Activated naive CD4-positive, alpha-beta T cell treated with anti-CD3 and anti-CD28 coated beads, Interleukin-2, amount 50 U/mL, for 24 hours (primary cell): ENCODE measurements around the gene PAIP2.
"Not testable (repeated sequence)": the region's sequence is repeated elsewhere in the genome, so short reads cannot be mapped to it uniquely, and the experiment has no call there.

Experiments
- H3K27ac Mint-ChIP-seq: one replicate; pipeline ENCODE4 v1.8.0; 2021; ENCODE audit warnings: mild to moderate bottlenecking, mixed read lengths
- H3K27me3 Mint-ChIP-seq: one replicate; pipeline ENCODE4 v1.8.0; 2021; ENCODE audit warnings: mixed read lengths
- H3K36me3 Mint-ChIP-seq: one replicate; pipeline ENCODE4 v1.8.0; 2021; ENCODE audit warnings: mixed read lengths
- H3K4me1 Mint-ChIP-seq: one replicate; pipeline ENCODE4 v1.8.0; 2021; ENCODE audit warnings: mixed read lengths
- H3K4me3 Mint-ChIP-seq: one replicate; pipeline ENCODE4 v1.8.0; 2021; ENCODE audit warnings: mild to moderate bottlenecking, mixed read lengths
- H3K9me3 Mint-ChIP-seq: one replicate; pipeline ENCODE4 v1.8.0; 2021; ENCODE audit warnings: mixed read lengths

Gene PAIP2

DNA sequence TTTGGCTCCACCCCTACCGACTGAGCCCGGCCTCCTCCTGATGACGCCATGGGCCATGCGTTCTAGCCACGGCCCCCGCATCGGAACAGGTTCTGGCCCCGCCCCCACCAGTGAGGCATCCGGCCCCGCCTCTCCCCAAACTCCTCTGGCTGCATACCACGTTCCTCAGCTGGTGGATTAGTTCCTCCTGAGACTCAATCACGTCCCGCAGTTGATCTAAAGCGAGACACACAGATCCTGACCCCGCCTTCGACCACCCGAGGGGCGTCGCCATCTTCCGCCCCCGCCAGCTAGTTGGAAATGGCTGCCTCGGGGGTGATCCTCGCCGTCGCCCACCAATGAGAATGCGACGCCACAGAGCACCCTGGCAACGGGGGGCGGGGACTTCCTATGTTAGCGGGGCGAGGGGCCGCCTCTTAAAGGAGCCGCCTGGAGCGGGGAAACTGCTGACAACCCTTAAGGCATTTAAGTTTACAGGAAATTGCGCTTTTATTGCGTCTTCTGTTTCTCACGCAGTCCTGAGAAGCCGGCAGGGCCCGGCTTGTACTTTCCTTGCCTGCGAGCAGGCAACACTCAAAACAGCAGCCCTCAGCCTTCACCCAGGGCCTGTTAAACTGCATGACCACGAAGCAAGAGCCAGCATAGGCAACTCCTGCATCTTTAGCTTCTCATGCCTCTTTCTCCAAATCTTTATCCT is 62.3 kb downstream of the PAIP2 start, which contains the start of gene SPATA24:
SPATA24 (minus strand) TSS at position 303 of the 697 bp plus-strand sequence; CDS start at position 274, 29 bp downstream.
- H3K4me1 Mint-ChIP-seq, result peaks cover 34% of the 10 kb centered on the region
- H3K27ac Mint-ChIP-seq, result peak within 1 kb of the TSS; percentile 99
- H3K36me3 Mint-ChIP-seq, result no peaks in the 10 kb centered on the region
- no peaks in the 10 kb centered on the region for H3K27me3 Mint-ChIP-seq
- H3K9me3 Mint-ChIP-seq, result no peaks in the 10 kb centered on the region
- H3K4me3 Mint-ChIP-seq, result peak within 1 kb of the TSS; percentile 94

DNA sequence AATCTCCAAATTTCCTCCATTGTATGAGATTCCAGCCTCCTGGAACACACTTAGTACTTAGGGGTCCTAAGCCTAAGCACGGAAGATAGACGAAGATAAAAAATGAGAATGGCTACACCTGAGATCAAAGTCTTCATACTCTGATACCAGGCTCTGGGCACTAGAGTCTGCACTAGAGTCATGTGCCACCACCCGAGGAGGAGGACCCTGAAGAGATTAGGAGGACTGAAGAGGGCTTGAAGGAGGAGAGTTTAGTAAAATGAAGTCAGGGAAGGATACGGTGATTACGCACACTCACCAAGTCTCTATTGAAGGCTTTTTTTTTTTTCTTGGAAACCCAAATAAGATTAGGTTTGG is 62.8 kb downstream of the PAIP2 start:
- H3K4me1 Mint-ChIP-seq, result peaks cover 34% of the 10 kb centered on the region
- no peaks in the 10 kb centered on the region for H3K9me3 Mint-ChIP-seq
- peak overlapping the region; percentile 94 for H3K4me3 Mint-ChIP-seq
- no peaks in the 10 kb centered on the region for H3K36me3 Mint-ChIP-seq
- no peaks in the 10 kb centered on the region for H3K27me3 Mint-ChIP-seq
- H3K27ac Mint-ChIP-seq, result peak overlapping the region; percentile 99

GRCh38 chr5:139406963-139407362 is 65.3 kb downstream of the PAIP2 start:
- no peaks in the 10 kb centered on the region for H3K36me3 Mint-ChIP-seq
- no peaks in the 10 kb centered on the region for H3K27me3 Mint-ChIP-seq
- H3K27ac Mint-ChIP-seq, result no peak overlapping the region
- H3K4me1 Mint-ChIP-seq, result peaks cover 34% of the 10 kb centered on the region
- H3K9me3 Mint-ChIP-seq, result no peaks in the 10 kb centered on the region
- no peak overlapping the region for H3K4me3 Mint-ChIP-seq

DNA sequence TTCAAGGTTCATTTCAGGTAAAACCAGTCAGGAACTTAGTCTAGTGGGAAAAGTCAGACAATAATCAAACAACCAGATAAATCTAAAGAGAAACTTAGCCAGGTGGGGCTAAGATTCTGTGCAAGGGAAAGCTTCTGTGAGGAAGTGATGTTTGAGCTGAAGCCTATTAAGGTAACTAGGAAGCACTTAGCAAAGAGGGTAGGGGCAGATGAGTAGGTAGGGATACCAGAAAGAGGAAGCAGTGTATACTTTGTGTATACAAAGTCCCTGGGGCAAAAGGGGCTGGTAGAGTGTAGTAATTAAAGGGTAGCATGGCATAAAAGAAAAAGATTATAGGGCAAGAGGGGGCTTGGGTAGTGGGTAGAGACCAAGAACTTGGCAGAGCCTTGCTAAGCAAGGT is 65.9 kb downstream of the PAIP2 start:
- Mint-ChIP-seq H3K4me1 (peaks cover 32% of the 10 kb centered on the region), H3K27ac (peak overlapping the region; percentile 43), H3K36me3 (no peaks in the 10 kb centered on the region), H3K4me3 (no peak overlapping the region), H3K9me3 (no peaks in the 10 kb centered on the region), H3K27me3 (no peaks in the 10 kb centered on the region)

DNA sequence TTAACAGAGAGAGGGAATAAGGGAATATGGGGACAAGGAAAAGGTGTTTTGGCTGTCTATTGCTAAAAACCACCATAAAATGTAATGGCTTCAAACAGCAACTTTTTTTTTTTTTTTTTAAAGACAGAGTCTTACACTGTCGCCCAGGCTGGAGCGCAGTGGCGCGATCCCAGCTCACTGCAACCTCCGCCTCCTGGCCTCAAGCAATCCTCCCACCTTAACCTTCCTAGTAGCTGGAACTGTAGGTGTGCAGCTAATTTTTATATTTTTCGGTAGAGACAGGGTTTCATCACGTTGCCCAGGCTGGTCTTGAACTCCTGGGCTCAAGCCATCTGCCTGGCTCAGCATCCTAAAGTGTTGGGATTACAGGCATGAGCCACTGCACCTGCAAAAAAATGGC is 66.5 kb downstream of the PAIP2 start:
- H3K4me1 Mint-ChIP-seq, result peaks cover 25% of the 10 kb centered on the region
- no peak overlapping the region for H3K4me3 Mint-ChIP-seq
- H3K27ac Mint-ChIP-seq, result peak overlapping the region; percentile 75
- H3K27me3 Mint-ChIP-seq, result no peaks in the 10 kb centered on the region
- H3K36me3 Mint-ChIP-seq, result no peaks in the 10 kb centered on the region
- no peaks in the 10 kb centered on the region for H3K9me3 Mint-ChIP-seq

GRCh38 chr5:139409116-139409515 is 67.5 kb downstream of the PAIP2 start:
- H3K4me3 Mint-ChIP-seq, H3K36me3 Mint-ChIP-seq, H3K9me3 Mint-ChIP-seq, H3K27me3 Mint-ChIP-seq, H3K27ac Mint-ChIP-seq: not testable (repeated sequence)
- peaks cover 24% of the 10 kb centered on the region for H3K4me1 Mint-ChIP-seq

GRCh38 chr5:139410121-139410992 is 68.7 kb downstream of the PAIP2 start:
- Mint-ChIP-seq H3K27me3 (no peaks in the 10 kb centered on the region), H3K4me3 (no peak overlapping the region), H3K27ac (no peak overlapping the region), H3K4me1 (peaks cover 30% of the 10 kb centered on the region), H3K9me3 (no peaks in the 10 kb centered on the region), H3K36me3 (no peaks in the 10 kb centered on the region)

- Mint-ChIP-seq H3K27me3 (no peaks in the 10 kb centered on the region), H3K9me3 (no peaks in the 10 kb centered on the region), H3K36me3 (no peaks in the 10 kb centered on the region), H3K4me1 (peaks cover 39% of the 10 kb centered on the region), H3K4me3 (no peak overlapping the region), H3K27ac (no peak overlapping the region)
Measured at GRCh38 chr5:139410993-139411828, 69.6 kb downstream of the PAIP2 start.

- Mint-ChIP-seq H3K4me1 (peaks cover 34% of the 10 kb centered on the region), H3K27ac (no peak overlapping the region), H3K4me3 (no peak overlapping the region), H3K36me3 (no peaks in the 10 kb centered on the region), H3K27me3 (no peaks in the 10 kb centered on the region), H3K9me3 (no peaks in the 10 kb centered on the region)
Measured at GRCh38 chr5:139413153-139413552, 71.5 kb downstream of the PAIP2 start.

GRCh38 chr5:139413963-139414362 is 72.3 kb downstream of the PAIP2 start:
- peak overlapping the region; percentile 23 for H3K4me3 Mint-ChIP-seq
- no peaks in the 10 kb centered on the region for H3K27me3 Mint-ChIP-seq
- peak overlapping the region; percentile 37 for H3K27ac Mint-ChIP-seq
- H3K36me3 Mint-ChIP-seq, result no peaks in the 10 kb centered on the region
- no peaks in the 10 kb centered on the region for H3K9me3 Mint-ChIP-seq
- H3K4me1 Mint-ChIP-seq, result peaks cover 34% of the 10 kb centered on the region

DNA sequence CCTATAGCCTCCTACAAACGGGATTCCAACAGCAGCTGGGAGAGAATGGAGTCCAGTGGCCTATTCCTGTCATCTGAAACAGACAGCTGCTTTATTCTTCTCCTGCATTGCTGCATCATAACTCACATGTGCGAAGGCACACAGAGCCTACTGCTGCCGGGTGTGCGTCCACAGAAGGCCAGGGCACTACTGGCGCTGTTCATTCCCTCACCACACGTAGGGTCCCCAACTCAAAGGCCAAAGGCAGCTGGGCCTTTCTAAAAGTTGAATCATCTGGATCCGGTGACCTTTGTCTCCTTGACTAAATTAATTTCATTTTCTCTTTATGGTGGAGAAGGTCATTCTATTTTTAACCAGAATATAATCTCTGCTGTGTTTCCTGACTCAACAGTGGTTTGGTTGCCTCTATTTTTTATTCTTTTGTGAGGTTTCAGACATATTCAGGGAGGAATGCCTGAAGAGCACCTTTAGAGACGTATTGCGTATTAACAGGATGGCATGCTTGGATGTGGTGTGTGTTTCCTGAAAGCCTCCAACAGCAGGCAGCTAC is 73.0 kb downstream of the PAIP2 start:
- H3K27ac Mint-ChIP-seq, result peak overlapping the region; percentile 79
- H3K27me3 Mint-ChIP-seq, result no peaks in the 10 kb centered on the region
- no peaks in the 10 kb centered on the region for H3K9me3 Mint-ChIP-seq
- H3K4me3 Mint-ChIP-seq, result peak overlapping the region; percentile 66
- H3K36me3 Mint-ChIP-seq, result no peaks in the 10 kb centered on the region
- peaks cover 34% of the 10 kb centered on the region for H3K4me1 Mint-ChIP-seq

DNA sequence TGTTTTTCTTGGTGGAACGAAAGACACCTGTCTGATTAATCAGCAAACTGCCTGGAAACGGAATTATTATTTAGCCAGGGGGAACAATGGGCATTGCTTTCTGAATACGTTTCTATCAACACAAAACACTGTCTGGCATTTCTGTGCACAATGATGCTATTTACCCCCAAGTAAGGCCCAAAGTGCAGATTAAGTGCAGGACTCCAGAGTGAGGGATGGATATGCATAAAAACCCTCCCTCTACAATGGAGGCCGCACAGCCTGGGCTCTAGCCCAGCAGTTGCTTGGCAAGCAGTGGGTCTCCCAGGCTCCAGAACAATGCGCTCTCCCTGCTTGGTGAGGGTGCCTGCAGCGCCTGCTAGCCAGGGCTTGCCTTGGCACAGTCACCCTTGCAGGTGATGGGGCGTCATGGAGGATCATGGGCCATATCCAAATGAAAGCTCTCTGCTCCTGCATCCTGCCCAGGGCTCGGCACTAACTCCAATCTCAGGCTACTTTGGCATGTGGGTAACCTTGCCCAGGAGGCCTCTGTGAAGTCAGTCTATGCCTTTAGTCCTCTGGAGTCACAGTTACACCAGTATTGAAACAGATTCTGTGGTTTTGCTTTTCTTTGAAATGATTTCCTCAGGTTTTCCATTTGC is 73.7 kb downstream of the PAIP2 start:
- Mint-ChIP-seq H3K27ac (peak overlapping the region; percentile 79), H3K9me3 (no peaks in the 10 kb centered on the region), H3K27me3 (no peaks in the 10 kb centered on the region), H3K4me3 (peak overlapping the region; percentile 66), H3K4me1 (peaks cover 34% of the 10 kb centered on the region), H3K36me3 (no peaks in the 10 kb centered on the region)

DNA sequence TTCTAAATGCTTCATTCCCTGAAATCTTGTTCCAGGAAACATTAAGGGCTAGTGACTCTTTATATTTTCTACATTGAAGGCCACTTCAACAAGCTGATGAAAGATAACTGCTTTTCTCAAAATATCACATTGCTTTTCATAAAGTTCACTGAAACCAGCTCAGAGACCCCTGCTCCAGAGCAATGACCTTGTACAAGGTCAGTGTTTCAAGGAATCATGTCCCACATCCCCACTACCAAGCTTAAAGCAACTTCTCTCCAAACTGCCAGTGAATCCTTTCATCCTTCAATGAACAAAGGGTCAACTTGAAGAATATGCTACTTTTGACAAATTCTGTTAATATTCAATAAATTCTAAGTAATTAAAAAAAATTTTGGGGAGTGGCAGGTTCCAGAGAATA is 74.2 kb downstream of the PAIP2 start:
- no peaks in the 10 kb centered on the region for H3K36me3 Mint-ChIP-seq
- H3K4me3 Mint-ChIP-seq, result peak overlapping the region; percentile 51
- no peaks in the 10 kb centered on the region for H3K27me3 Mint-ChIP-seq
- H3K9me3 Mint-ChIP-seq, result no peaks in the 10 kb centered on the region
- peaks cover 34% of the 10 kb centered on the region for H3K4me1 Mint-ChIP-seq
- H3K27ac Mint-ChIP-seq, result peak overlapping the region; percentile 77

- Mint-ChIP-seq H3K27ac (peak overlapping the region; percentile 61), H3K27me3 (no peaks in the 10 kb centered on the region), H3K9me3 (no peaks in the 10 kb centered on the region), H3K36me3 (no peaks in the 10 kb centered on the region), H3K4me1 (peaks cover 34% of the 10 kb centered on the region), H3K4me3 (no peak overlapping the region)
Measured at GRCh38 chr5:139416651-139417050, 75.0 kb downstream of the PAIP2 start.

DNA sequence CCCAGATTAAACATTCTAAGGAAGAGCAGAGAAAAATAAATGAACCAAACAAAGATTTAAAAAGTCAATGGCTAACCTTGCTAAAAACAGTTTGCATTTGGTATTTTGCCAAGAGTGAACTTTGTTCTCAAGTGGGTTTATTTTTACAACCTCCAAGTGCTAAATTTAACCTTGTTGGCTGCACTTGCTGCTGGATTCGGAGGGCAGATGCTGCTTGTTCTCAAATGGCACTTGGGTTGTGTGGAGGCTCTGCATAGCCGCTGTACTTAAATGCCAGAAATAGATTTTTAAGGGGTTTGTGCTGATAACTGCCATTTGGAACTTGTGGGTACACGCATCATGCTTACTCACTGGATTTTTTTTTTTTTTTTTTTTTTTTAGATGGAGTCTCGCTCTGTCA is 75.6 kb downstream of the PAIP2 start:
- no peaks in the 10 kb centered on the region for H3K27me3 Mint-ChIP-seq
- peaks cover 37% of the 10 kb centered on the region for H3K4me1 Mint-ChIP-seq
- no peaks in the 10 kb centered on the region for H3K9me3 Mint-ChIP-seq
- H3K36me3 Mint-ChIP-seq, result peaks cover under 1% of the 10 kb centered on the region
- no peak overlapping the region for H3K4me3 Mint-ChIP-seq
- H3K27ac Mint-ChIP-seq, result no peak overlapping the region
